HepG2 (cell line): ENCODE results near the gene NSFL1C. TPM values are rescaled to one million over a fixed set of nuclear protein-coding genes. Genes with fewer than 3 reads are reported as not detected.
A peak's percentile ranks its signal among the peaks of the same experiment; 100 is the strongest.

Experiments used
- CAMTA2 ChIP-seq: sonication (generic); formaldehyde crosslinking; IDR thresholded peaks from 2 replicates; pipeline ENCODE4 v1.4.0; 2020; ENCODE audit warnings: mild to moderate bottlenecking, missing genetic modification reagents, borderline replicate concordance
- CHCHD3 ChIP-seq: sonication (generic); formaldehyde crosslinking; IDR thresholded peaks from 2 replicates; pipeline ENCODE4 v1.8.0; 2022; ENCODE audit warnings: mild to moderate bottlenecking, missing genetic modification reagents, moderate library complexity
- FOSL2 ChIP-seq: sonication (generic); formaldehyde crosslinking; IDR thresholded peaks from 2 replicates; pipeline ENCODE4 v1.4.0; 2020; ENCODE audit warnings: missing genetic modification reagents
- HES4 ChIP-seq: sonication (generic); formaldehyde crosslinking; IDR thresholded peaks from 2 replicates; pipeline ENCODE4 v1.9.0; 2021; ENCODE audit warnings: mild to moderate bottlenecking, missing genetic modification reagents, borderline replicate concordance
- HHEX ChIP-seq: IDR thresholded peaks from 2 replicates; pipeline ENCODE4 v1.6.1; 2016; ENCODE audit warnings: control low read depth
- HNRNPK ChIP-seq: fragments of 200-400 bp; formaldehyde crosslinking; IDR thresholded peaks from 2 replicates; pipeline ENCODE4 v1.6.1; 2018; ENCODE audit warnings: low read length, low read depth, moderate library complexity, mild to moderate bottlenecking; ENCODE audit not compliant: poor library complexity, severe bottlenecking
- MYNN ChIP-seq: sonication (generic); formaldehyde crosslinking; IDR thresholded peaks from 2 replicates; pipeline ENCODE4 v1.4.0; 2020; ENCODE audit warnings: mild to moderate bottlenecking, low read depth, missing genetic modification reagents
- NCOR1 ChIP-seq: fragments of 200-600 bp; sonication (generic); IDR thresholded peaks from 2 replicates; pipeline ENCODE4 v1.7.0; 2017; ENCODE audit warnings: antibody characterized with exemption, low read length, borderline replicate concordance
- PHF5A ChIP-seq: IDR thresholded peaks from one replicate; pipeline ENCODE4 v1.6.1; 2018; ENCODE audit warnings: low read depth, missing genetic modification reagents; ENCODE audit not compliant: unreplicated experiment
- SCMH1 ChIP-seq: sonication (generic); formaldehyde crosslinking; IDR thresholded peaks from 2 replicates; pipeline ENCODE4 v1.9.0; 2021; ENCODE audit warnings: missing genetic modification reagents, mild to moderate bottlenecking, borderline replicate concordance
- SETDB1 ChIP-seq: sonication (generic); formaldehyde crosslinking; IDR thresholded peaks from 2 replicates; pipeline ENCODE4 v1.5.1; 2020; ENCODE audit warnings: missing genetic modification reagents, mild to moderate bottlenecking, borderline replicate concordance
- SIX1 ChIP-seq: sonication (generic); formaldehyde crosslinking; IDR thresholded peaks from 2 replicates; pipeline ENCODE4 v1.4.0; 2020; ENCODE audit warnings: missing genetic modification reagents, borderline replicate concordance
- TGIF2 ChIP-seq: IDR thresholded peaks from 2 replicates; pipeline ENCODE4 v1.6.1; 2016; ENCODE audit warnings: control low read depth, missing compliant biosample characterization
- XBP1 ChIP-seq: sonication (generic); formaldehyde crosslinking; IDR thresholded peaks from 2 replicates; pipeline ENCODE4 v1.5.0; 2020; ENCODE audit warnings: missing genetic modification reagents
- ZNF652 ChIP-seq: IDR thresholded peaks from 2 replicates; pipeline ENCODE4 v1.6.1; 2016; ENCODE audit warnings: low read depth, borderline replicate concordance
- ZNF674 ChIP-seq: sonication (generic); formaldehyde crosslinking; IDR thresholded peaks from 2 replicates; pipeline ENCODE4 v1.5.0; 2020; ENCODE audit warnings: low read depth, mild to moderate bottlenecking, missing genetic modification reagents
- polyA plus RNA-seq, 8 experiments: library from polyadenylated mRNA; depleted of rRNA in 3 of 8; stranded (reverse) in 7 of 8; unstranded in 1 of 8; fragments of >200 nt; fragmentation: Illumina TruSeq in 4 of 8; extraction: Trizol in 4 of 8; gene quantifications; 2 replicates each; pipeline versions ENCODE4 v1.2.1 to v1.2.3, GENCODE V29; 2011 to 2016; ENCODE audit warnings: low read depth in 4 of 8, missing spikeins in 1 of 8, mixed read lengths in 1 of 8; ENCODE audit not compliant: insufficient read depth in 1 of 8
- total RNA-seq, 5 experiments: library from RNA; depleted of rRNA; stranded (reverse); fragments of >200 nt; fragmentation: Illumina TruSeq; extraction: Trizol; gene quantifications; 2 replicates each; pipeline ENCODE4 v1.2.3, GENCODE V29; 2016; ENCODE audit warnings: low read depth in 1 of 5
- TF ChIP-seq, protein P1 (sequence below): sonication (generic); formaldehyde crosslinking; IDR thresholded peaks from 2 replicates; pipeline ENCODE4 v1.5.0; 2020; ENCODE audit warnings: missing genetic modification reagents, mild to moderate bottlenecking, borderline replicate concordance
- TF ChIP-seq, protein P2 (sequence below): sonication (generic); formaldehyde crosslinking; IDR thresholded peaks from 2 replicates; pipeline ENCODE4 v1.5.0; 2020; ENCODE audit warnings: missing genetic modification reagents
- TF ChIP-seq, protein P3 (sequence below): sonication (generic); formaldehyde crosslinking; IDR thresholded peaks from 2 replicates; pipeline ENCODE4 v1.5.1; 2020; ENCODE audit warnings: missing genetic modification reagents, mild to moderate bottlenecking, borderline replicate concordance
- TF ChIP-seq, protein P4 (sequence below): sonication (generic); formaldehyde crosslinking; IDR thresholded peaks from 2 replicates; pipeline ENCODE4 v1.5.1; 2020; ENCODE audit warnings: mild to moderate bottlenecking, moderate library complexity, missing genetic modification reagents
- TF ChIP-seq, protein P5 (sequence below): IDR thresholded peaks from 2 replicates; pipeline ENCODE4 v1.6.1; 2016; ENCODE audit warnings: mild to moderate bottlenecking, missing biosample characterization, missing genetic modification reagents
- TF ChIP-seq, protein P6 (sequence below): sonication (generic); formaldehyde crosslinking; IDR thresholded peaks from 2 replicates; pipeline ENCODE4 v1.4.0; 2020; ENCODE audit warnings: missing genetic modification reagents

The NSFL1C gene
- total and polyA plus RNA-seq, 2 of the 13 experiments (the other 11 are each of a cell fraction or from before 2014, with no cell fraction given): 22.9 to 62.7 TPM

DNA sequence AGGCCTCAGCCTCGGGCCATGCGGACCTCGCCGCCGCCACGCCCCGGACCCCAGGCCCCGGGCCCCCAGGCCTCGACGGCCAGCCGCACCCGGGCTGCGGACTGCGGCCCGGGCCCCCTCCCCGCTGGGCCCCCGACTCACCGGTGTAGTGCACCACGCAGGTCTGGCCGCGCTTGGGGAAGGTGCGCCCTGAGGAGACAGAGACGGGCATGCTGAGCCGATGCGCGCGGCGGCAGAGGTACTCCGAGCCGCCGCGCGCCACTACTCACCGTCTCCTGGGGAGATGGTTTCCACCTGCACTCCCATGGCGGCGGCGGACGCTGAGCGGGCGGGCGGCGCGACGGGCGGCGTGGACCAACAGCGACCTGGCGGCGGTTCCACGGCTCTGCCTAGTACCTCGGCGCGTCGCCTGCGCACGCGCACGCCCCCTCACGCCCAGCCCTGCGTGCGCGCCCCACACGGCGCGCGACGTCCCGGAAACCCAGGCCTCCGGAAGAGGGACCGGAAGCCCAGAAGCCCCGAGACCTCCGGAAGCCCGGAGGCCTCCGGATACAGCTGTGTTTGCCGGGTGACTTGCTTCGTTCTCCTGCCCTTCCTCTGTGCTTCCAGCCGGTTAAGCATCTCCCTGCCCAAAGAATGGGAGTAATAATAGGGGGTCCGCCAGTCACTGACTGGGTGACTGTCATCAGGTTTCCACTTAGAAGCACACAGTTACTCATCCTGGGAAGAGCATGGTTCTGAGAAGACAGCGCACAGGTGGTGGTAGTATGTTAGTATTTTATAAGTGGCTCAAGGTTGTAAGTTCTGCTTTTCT lies 73.7 kb downstream of the NSFL1C start, which contains the start of gene FKBP1A (continued):
- TF ChIP-seq, protein P1, sequence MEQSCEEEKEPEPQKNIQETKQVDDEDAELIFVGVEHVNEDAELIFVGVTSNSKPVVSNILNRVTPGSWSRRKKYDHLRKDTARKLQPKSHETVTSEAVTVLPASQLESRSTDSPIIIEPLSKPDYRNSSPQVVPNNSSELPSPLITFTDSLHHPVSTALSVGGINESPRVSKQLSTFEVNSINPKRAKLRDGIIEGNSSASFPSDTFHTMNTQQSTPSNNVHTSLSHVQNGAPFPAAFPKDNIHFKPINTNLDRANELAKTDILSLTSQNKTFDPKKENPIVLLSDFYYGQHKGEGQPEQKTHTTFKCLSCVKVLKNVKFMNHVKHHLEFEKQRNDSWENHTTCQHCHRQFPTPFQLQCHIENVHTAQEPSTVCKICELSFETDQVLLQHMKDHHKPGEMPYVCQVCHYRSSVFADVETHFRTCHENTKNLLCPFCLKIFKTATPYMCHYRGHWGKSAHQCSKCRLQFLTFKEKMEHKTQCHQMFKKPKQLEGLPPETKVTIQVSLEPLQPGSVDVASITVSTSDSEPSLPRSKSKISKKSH (CRISPR knock-in tag): peak; percentile 60; the same call in 1 of the 2 replicates
- peak; percentile 88 for TF ChIP-seq PHF5A (CRISPR knock-in tag)
- TF ChIP-seq HNRNPK: peak; percentile 61
- no peak for TF ChIP-seq HHEX
- TF ChIP-seq, protein P2, sequence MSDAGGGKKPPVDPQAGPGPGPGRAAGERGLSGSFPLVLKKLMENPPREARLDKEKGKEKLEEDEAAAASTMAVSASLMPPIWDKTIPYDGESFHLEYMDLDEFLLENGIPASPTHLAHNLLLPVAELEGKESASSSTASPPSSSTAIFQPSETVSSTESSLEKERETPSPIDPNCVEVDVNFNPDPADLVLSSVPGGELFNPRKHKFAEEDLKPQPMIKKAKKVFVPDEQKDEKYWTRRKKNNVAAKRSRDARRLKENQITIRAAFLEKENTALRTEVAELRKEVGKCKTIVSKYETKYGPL: no peak
- TF ChIP-seq, protein P3, sequence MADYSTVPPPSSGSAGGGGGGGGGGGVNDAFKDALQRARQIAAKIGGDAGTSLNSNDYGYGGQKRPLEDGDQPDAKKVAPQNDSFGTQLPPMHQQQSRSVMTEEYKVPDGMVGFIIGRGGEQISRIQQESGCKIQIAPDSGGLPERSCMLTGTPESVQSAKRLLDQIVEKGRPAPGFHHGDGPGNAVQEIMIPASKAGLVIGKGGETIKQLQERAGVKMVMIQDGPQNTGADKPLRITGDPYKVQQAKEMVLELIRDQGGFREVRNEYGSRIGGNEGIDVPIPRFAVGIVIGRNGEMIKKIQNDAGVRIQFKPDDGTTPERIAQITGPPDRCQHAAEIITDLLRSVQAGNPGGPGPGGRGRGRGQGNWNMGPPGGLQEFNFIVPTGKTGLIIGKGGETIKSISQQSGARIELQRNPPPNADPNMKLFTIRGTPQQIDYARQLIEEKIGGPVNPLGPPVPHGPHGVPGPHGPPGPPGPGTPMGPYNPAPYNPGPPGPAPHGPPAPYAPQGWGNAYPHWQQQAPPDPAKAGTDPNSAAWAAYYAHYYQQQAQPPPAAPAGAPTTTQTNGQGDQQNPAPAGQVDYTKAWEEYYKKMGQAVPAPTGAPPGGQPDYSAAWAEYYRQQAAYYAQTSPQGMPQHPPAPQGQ: no peak; the same call in 1 of the 2 replicates
- TF ChIP-seq, protein P4, sequence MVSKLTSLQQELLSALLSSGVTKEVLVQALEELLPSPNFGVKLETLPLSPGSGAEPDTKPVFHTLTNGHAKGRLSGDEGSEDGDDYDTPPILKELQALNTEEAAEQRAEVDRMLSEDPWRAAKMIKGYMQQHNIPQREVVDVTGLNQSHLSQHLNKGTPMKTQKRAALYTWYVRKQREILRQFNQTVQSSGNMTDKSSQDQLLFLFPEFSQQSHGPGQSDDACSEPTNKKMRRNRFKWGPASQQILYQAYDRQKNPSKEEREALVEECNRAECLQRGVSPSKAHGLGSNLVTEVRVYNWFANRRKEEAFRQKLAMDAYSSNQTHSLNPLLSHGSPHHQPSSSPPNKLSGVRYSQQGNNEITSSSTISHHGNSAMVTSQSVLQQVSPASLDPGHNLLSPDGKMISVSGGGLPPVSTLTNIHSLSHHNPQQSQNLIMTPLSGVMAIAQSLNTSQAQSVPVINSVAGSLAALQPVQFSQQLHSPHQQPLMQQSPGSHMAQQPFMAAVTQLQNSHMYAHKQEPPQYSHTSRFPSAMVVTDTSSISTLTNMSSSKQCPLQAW (CRISPR knock-in tag): peak; percentile 96
- no peak for TF ChIP-seq XBP1
- TF ChIP-seq ZNF674 (CRISPR knock-in tag): no peak
- TF ChIP-seq, protein P5, sequence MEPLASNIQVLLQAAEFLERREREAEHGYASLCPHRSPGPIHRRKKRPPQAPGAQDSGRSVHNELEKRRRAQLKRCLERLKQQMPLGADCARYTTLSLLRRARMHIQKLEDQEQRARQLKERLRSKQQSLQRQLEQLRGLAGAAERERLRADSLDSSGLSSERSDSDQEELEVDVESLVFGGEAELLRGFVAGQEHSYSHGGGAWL: peak; percentile 94
- peak; percentile 96 for TF ChIP-seq TGIF2 (CRISPR knock-in tag)
- no peak for TF ChIP-seq ZNF652 (CRISPR knock-in tag)
- TF ChIP-seq SCMH1 (CRISPR knock-in tag): no peak
- TF ChIP-seq, protein P6, sequence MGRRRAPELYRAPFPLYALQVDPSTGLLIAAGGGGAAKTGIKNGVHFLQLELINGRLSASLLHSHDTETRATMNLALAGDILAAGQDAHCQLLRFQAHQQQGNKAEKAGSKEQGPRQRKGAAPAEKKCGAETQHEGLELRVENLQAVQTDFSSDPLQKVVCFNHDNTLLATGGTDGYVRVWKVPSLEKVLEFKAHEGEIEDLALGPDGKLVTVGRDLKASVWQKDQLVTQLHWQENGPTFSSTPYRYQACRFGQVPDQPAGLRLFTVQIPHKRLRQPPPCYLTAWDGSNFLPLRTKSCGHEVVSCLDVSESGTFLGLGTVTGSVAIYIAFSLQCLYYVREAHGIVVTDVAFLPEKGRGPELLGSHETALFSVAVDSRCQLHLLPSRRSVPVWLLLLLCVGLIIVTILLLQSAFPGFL: no peak
- TF ChIP-seq CAMTA2 (CRISPR knock-in tag): no peak
- TF ChIP-seq MYNN (CRISPR knock-in tag): peak; percentile 62; the same call in 1 of the 2 replicates
- no peak for TF ChIP-seq SIX1
- TF ChIP-seq HES4 (CRISPR knock-in tag): peak; percentile 69; the same call in 1 of the 2 replicates
- no peak; the same call in 1 of the 2 replicates for TF ChIP-seq CHCHD3 (CRISPR knock-in tag)
- no peak for TF ChIP-seq NCOR1
- TF ChIP-seq SETDB1 (CRISPR knock-in tag): peak; percentile 83; the same call in 1 of the 2 replicates
- peak; percentile 77 for TF ChIP-seq FOSL2
